GM12875 (cell line): ENCODE data around the gene KYNU.

Experiments
- H3K4me3 ChIP-seq: one replicate; pipeline ENCODE4 v1.5.1; 2011; ENCODE audit warnings: low read depth, low read length, control low read depth
- CTCF ChIP-seq: IDR thresholded peaks from 2 replicates; pipeline ENCODE4 v1.5.1; 2011; ENCODE audit warnings: low read depth, mild to moderate bottlenecking, control low read depth, inconsistent platforms, low read length, moderate library complexity, borderline replicate concordance; ENCODE audit not compliant: insufficient read depth

Gene KYNU

GRCh38 chr2:142877216-142877838 is at the start of gene KYNU:
Gene KYNU, plus strand, starts transcription at chr2:142877664. Its CDS starts 7,704 bp downstream, at chr2:142885368.
- TF ChIP-seq CTCF = no peak
- H3K4me3 ChIP-seq = peak within 1 kb of the TSS; percentile 42

- TF ChIP-seq CTCF = no peak
- no peak overlapping the region for H3K4me3 ChIP-seq
These were observed 43.4 kb upstream of the KYNU start for GRCh38 chr2:142834021-142834420.

- TF ChIP-seq CTCF = no peak
- no peak overlapping the region for H3K4me3 ChIP-seq
These were observed 37.0 kb upstream of the KYNU start for GRCh38 chr2:142840436-142840835.

- no peak for TF ChIP-seq CTCF
- H3K4me3 ChIP-seq = no peak overlapping the region
These were observed 35.7 kb upstream of the KYNU start for GRCh38 chr2:142841788-142842187.

- no peak overlapping the region for H3K4me3 ChIP-seq
- TF ChIP-seq CTCF = no peak
These were observed 35.1 kb upstream of the KYNU start for GRCh38 chr2:142842369-142842768.

- no peak for TF ChIP-seq CTCF
These were observed 33.7 kb upstream of the KYNU start for GRCh38 chr2:142843731-142844130.

GRCh38 chr2:142848023-142848606 is 29.3 kb upstream of the KYNU start:
- TF ChIP-seq CTCF = no peak

More at GRCh38 chr2:142843731-142844130, 33.7 kb upstream of the KYNU start:
- H3K4me3 ChIP-seq = no peak overlapping the region

More at GRCh38 chr2:142848023-142848606, 29.3 kb upstream of the KYNU start:
- H3K4me3 ChIP-seq = no peak overlapping the region
